NCI-H82 treated with DMSO at 0.1 percent for 48 hours (cell line): Measurements from ENCODE around the gene ACIN1.

Source experiments
- DNase-seq: peaks from one replicate; lab custom pipeline; 2025; ENCODE audit not compliant: unreplicated experiment; lab: John Stamatoyannopoulos, UW

Gene ACIN1

GRCh38 chr14:23045419-23046357 lies 49.2 kb downstream of the ACIN1 start:
- no peak for DNase-seq

DNA sequence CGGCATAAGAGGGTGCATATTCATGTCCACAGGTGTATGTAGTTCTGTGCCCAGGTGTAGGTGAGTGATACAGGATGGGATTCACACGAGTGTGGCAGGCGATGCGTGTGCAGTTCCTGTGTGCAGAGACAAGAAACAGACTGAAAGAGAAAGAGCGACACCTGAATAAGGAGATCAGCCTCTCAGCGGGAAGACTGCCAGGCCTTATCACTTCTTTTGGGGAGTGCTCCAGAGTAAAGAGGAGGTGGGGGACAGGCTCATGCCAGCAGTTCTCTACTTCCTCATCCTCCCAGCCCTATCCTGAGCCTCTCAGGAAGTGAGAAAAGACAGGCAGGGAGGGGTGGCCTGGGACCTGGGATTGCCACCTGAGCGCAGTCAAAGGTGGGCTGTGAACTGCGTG lies 50.1 kb downstream of the ACIN1 start:
- no peak for DNase-seq

- DNase-seq, result no peak
Observed at GRCh38 chr14:23043754-23044153, 51.2 kb downstream of the ACIN1 start.

- DNase-seq, result no peak
Observed at GRCh38 chr14:23043145-23043544, 51.8 kb downstream of the ACIN1 start.

GRCh38 chr14:23042162-23042965 lies 52.6 kb downstream of the ACIN1 start, which contains the start of gene PSMB11:
Gene PSMB11 (plus strand): TSS chr14:23042212. CDS start chr14:23042226, 14 bp downstream.
- DNase-seq, result no peak

DNA sequence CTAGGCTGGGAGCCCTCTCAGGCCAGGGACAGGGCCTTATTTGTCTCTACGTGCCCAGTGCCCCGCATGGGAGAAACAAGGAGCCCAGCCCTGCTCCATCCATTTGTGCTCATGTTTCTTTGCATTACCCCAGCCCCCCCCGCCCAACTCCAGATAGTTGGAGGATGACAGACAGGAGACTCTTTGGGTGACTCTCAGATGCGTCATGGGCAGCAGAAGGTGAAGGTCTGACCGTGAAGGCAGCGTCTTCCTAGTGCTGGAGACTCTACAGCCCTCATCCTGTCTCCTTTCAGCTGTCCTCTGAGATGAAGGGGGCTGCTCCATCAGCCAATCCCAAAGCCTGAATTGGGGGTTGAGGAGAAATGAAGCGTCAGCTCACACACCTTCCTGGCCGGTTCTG lies 53.2 kb downstream of the ACIN1 start:
- no peak for DNase-seq

DNA sequence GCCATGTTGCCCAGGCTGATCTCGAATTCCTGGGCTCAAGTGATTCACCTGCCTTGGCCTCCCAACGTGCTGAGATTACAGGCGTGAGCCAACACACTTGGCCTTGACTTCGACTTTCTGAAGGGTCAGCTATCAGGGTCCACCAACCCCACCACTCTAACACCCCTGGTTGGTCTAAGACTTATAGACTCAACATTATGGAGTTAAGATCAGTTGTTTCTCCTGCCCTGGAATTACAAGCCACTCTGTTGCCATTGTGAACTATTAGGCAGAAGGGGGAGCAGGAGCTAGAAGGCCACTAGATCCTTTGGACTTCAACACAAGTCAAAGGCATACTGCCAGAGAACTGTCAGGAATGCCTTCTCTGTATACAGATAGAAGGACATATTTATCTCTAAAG lies 54.8 kb downstream of the ACIN1 start:
- no peak for DNase-seq

DNA sequence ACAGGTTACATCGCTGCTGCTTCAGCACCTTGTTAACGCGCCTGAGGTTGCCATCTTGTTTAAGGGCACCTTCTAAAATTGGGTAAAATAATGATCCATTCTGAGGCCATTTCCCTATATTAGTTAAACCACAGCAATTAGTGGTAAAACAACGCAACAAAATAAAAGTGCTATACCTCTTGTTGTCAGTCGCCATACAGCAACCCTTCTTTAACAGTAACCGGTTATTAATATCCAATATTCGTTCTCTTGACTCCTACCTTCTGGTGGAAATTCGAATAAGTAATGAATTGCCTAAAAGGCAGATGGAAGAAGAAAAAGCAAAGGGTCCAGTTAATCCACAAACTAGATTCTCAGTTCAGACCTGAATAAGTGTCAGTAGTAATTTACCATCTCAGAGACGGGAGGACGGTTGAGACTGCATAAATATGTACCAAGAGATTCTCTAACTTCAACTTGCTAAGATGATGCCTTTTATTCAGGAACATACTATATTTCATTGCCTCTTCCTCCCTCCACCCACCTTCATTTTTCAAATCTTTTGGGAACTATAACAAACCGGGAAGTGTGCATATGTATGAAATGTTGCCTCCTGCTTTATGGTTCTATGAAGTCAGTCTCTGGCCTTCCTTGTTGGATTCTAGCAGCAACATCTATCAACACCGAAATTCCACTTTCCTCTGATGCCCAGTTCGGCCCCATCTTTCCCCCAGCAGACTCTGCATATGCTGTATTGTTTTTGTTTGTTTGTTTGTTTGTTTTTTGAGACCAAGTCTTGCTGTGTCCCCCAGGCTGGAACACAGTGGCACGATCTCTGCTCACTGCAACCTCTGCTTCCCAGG lies 59.4 kb downstream of the ACIN1 start:
- no peak for DNase-seq

DNA sequence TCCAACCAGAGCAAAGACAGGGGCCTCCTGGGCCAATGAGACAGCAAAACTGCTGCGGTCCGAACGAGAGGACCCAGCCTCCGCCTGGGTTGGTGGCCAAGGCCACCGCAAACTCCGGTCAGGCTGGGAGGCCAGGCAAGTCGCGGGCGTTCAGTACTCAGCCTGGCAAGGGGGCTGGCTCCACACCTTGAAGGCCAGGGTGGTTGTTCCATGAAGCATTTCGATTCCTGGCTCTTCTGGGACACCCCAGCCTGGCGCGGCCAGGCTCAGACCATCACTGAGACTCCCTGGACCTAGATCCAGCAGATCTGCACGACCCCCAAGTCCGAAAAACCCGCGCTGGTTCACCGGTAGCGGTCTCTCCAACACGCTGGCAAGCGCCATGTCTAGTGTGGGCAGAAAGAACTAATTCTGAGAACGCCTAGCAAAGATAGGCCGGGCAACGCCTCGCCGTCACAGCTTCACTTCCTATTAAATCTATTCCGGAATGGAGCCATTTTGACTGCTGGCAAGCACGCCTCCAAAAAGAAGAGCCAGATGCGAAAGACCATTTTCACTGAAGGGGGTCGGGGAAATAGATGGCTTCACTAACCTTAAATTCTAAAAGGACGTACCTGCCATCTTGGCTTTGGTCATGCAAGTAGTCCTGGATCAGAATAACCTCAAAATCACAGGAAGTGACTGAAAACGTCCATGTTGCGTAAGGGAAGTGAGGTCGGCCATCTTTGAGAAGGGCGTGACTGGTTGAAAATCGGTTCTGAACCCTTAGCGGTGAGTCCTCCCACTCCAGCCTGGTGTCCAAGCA lies 60.2 kb downstream of the ACIN1 start, which contains the start of gene PSMB5:
Gene PSMB5, minus strand, starts transcription at position 403 of the 805 bp plus-strand sequence. Its CDS starts 19 bp downstream, at position 384.
- DNase-seq, result no peak

GRCh38 chr14:23033801-23034497 lies 61.0 kb downstream of the ACIN1 start:
- DNase-seq, result no peak

DNA sequence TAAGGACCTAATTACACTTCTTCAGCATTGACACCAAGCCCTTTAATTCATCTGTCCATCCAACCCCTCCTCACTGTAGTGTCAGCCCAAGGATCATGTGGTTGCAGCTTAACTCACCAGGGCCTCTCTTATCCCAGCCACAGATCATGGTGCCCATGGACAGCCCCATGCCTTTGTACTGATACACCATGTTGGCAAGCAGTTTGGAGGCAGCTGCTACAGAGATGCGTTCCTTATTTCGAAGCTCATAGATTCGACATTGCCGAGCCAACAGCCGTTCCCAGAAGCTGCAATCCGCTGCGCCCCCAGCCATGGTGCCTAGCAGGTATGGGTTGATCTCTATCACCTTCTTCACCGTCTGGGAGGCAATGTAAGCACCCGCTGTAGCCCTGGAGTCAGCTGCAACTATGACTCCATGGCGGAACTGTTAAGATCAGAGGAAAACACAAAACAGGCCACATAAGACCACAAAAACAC lies 61.6 kb downstream of the ACIN1 start:
- DNase-seq, result no peak

GRCh38 chr14:23030936-23031335 lies 64.0 kb downstream of the ACIN1 start:
- no peak for DNase-seq

DNA sequence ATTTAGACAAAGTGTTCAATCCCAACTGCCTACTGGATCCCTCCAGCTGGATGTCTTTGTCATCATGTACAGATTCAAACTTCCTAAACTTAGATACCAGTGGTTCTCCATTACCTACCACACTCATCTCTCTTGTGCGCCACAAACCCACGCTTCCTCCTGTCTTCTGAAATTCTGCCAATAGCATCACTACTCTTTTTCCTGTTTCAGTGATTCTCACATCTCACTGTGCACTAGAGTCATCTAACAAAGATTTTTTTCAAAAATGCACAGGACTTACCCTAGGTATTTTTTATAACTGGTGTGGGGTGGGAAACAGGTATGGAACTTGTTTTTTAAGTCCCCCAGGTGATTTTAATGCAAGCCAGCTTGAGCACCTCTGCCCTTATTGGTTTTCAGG lies 66.1 kb downstream of the ACIN1 start:
- DNase-seq, result no peak

GRCh38 chr14:23025151-23025814 lies 69.7 kb downstream of the ACIN1 start:
- peak; percentile 93 for DNase-seq

- peak; percentile 97 for DNase-seq
Observed at GRCh38 chr14:23024612-23025075, 70.3 kb downstream of the ACIN1 start.

GRCh38 chr14:23023795-23024152 lies 71.2 kb downstream of the ACIN1 start:
- no peak for DNase-seq

DNA sequence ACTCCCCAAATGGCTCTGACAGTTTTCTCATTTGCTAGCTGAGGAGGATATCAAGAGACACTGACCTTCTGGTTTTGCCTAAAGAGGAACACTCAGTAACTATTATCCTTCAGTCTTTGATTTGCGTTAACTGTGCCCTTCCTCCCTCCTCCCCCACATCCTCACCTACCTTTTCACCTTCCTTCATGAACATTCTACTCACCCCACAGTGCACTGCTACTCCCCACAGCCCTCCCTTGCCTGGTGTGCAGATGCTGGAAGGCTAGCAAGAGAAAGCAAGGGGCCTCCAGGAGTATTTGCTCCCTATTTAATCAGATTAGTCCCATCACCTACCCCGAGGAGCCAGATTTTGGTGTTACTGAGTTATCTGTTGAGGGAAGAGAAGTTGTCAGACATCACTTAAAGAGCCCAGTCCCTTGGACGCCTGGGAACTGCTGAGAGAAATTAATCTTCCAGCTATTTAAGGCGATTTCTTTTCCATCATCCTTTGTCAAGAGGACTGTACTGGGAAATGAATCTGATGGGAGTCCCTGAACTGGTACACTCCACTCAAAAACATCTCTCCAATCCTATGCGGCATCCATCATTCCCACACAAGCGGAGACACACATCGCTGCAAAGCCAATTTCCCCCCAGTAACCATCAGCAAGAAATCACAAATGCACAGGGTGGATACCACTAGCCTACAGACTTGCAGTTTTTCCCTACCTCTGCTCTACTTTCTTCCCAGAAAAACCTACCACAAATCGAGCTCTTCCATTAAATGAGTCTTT lies 71.7 kb downstream of the ACIN1 start:
- peak; percentile 91 for DNase-seq

DNA sequence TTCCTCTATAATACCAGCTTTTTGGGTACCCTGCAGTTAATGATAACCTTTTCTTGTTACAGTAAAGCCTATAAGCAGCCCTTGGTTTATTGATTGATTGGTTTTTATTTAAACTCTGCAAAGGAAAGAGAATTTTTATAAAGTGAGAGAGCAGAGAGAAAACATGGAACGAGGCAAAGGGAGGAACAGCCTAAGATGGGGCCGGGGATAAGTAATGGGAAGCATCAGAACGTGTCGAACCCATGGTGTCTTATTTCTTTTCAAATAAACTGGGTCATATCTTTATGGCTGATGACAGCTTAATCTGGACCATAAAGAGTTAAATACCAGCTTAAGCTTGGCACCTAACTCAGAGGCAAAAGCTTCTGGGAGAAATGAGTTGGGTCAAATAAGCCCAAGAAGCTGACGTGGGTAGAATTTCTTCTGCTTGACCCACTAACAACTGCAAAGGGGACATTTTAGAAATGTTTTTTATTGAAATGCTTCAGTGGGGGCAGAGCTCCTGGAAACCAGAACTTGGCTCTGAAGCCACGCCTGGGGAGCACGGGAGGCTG lies 73.0 kb downstream of the ACIN1 start:
- no peak for DNase-seq
